Sigmoid colon (tissue), 7 donors: ENCODE data around the gene DUSP7. TPM values are rescaled to one million over a fixed set of nuclear protein-coding genes. Genes with fewer than 3 reads are reported as not detected.

Source experiments
- DNase-seq: peaks from one replicate; pipeline ENCODE4 v3.0.0-alpha.2; 2019
- H3K27ac ChIP-seq, 4 donors: fragments of 200-600 bp; sonication (generic); one replicate each; pipeline ENCODE4 v1.5.1; 2016 to 2019; ENCODE audit warnings: mild to moderate bottlenecking in 1 of 4
- H3K27me3 ChIP-seq, 3 donors: fragments of 200-600 bp; sonication (generic); one replicate each; pipeline ENCODE4 v1.5.1; 2019; ENCODE audit warnings: mild to moderate bottlenecking in 1 of 3
- H3K36me3 ChIP-seq, 4 donors: fragments of 200-600 bp; sonication (generic); one replicate each; pipeline ENCODE4 v1.5.1; 2016 to 2019
- H3K4me1 ChIP-seq, 4 donors: fragments of 200-600 bp; sonication (generic); one replicate each; pipeline ENCODE4 v1.5.1; 2017 to 2019
- H3K4me3 ChIP-seq, 4 donors: fragments of 200-600 bp; sonication (generic); one replicate each; pipeline ENCODE4 v1.5.1; 2017 to 2019; ENCODE audit warnings: mild to moderate bottlenecking in 2 of 4, moderate library complexity in 1 of 4
- H3K9me3 ChIP-seq, 4 donors: fragments of 200-600 bp in 3 of 4; sonication (generic) in 3 of 4; one replicate each; pipeline versions ENCODE4 v1.5.1 to v1.6.1; 2013 to 2019
- CTCF ChIP-seq, 4 experiments: fragments of 450-650 bp in 3 of 4; fragments of 200-600 bp in 1 of 4; IDR thresholded peaks; one replicate each; pipeline ENCODE4 v1.5.1; 2016 to 2019; ENCODE audit warnings: antibody characterized with exemption in 4 of 4, mild to moderate bottlenecking in 3 of 4, moderate library complexity in 2 of 4
- EP300 ChIP-seq, 4 donors: sonication (generic); formaldehyde crosslinking; IDR thresholded peaks; one replicate each; pipeline ENCODE4 v1.6.1; 2017; ENCODE audit warnings: antibody characterized with exemption in 4 of 4
- POLR2A ChIP-seq, 2 donors: fragments of 450-650 bp; IDR thresholded peaks; one replicate each; pipeline ENCODE4 v1.6.1; 2016; ENCODE audit warnings: antibody characterized with exemption in 2 of 2, mild to moderate bottlenecking in 2 of 2, moderate library complexity in 2 of 2
- POLR2AphosphoS5 ChIP-seq, 4 donors: sonication (generic); formaldehyde crosslinking; IDR thresholded peaks; one replicate each; pipeline ENCODE4 v1.6.1; 2017; ENCODE audit warnings: antibody characterized with exemption in 4 of 4
- WGBS, 2 donors: extraction: QIAGEN DNeasy Blood & Tissue Kit; methylation state at CpG; one replicate each; pipeline ENCODE4 v1.1.7; 2013; 5-methylcytosine and 5-hydroxymethylcytosine counted together
- intact Hi-C: fragments of 100-400 bp; cut with DNase I; formaldehyde crosslinking; loops from one replicate; pipeline ENCODE4 v1.15.1; 2023
- polyA plus RNA-seq, 3 donors: library from polyadenylated mRNA; stranded (reverse); fragments of 200-250 nt; gene quantifications; one replicate each; pipeline ENCODE4 v1.2.3, GENCODE V29; 2013
- total RNA-seq, 4 donors: library from RNA; depleted of rRNA; stranded (reverse); fragments of >200 nt; gene quantifications; one replicate each; pipeline ENCODE4 v1.1.0, GENCODE V29; 2016
- donor health status: healthy with polysubstance abuse.
- donor health status: Bipolar disorder and iron deficiency.
- donor health status: healthy.

Gene DUSP7
- total and polyA plus RNA-seq, 7 donors = 3.0 to 7.6 (median 6.8) TPM

- TF ChIP-seq POLR2A (IDR thresholded peaks at IDR 0.05) (no peak), CTCF (IDR thresholded peaks at IDR 0.05) (no peak)
- H3K27me3 ChIP-seq = no peaks in the 10 kb centered on the region
- H3K4me1 ChIP-seq = peaks cover 0 to 23% (median 19%) of the 10 kb centered on the region in 4 donors
- DNase-seq = no peak
- intact Hi-C loops = no loop called here
- no peaks in the 10 kb centered on the region for H3K36me3 ChIP-seq
- 80 to 85% methylated on average over 20 of the region's 20 CpGs for WGBS, 2 donors
- no peak overlapping the region for H3K4me3 ChIP-seq
- H3K27ac ChIP-seq = peak overlapping the region in 3 of 4 donors; percentile 21 to 76 (median 44)
- no peaks in the 10 kb centered on the region for H3K9me3 ChIP-seq
Measured at GRCh38 chr3:52022323-52023100, 33.9 kb downstream of the DUSP7 start.

GRCh38 chr3:52021489-52022268 is 34.7 kb downstream of the DUSP7 start:
- Histone ChIP-seq H3K27ac (peak overlapping the region in 3 of 4 donors; percentile 21 to 76 (median 44)), H3K4me1 (peaks cover 0 to 23% (median 19%) of the 10 kb centered on the region in 4 donors), H3K9me3 (no peaks in the 10 kb centered on the region), H3K27me3 (no peaks in the 10 kb centered on the region), H3K36me3 (no peaks in the 10 kb centered on the region), H3K4me3 (no peak overlapping the region)
- 71 to 81% methylated on average over 10 of the region's 10 CpGs for WGBS, 2 donors
- intact Hi-C loops = no loop called here
- TF ChIP-seq EP300 (IDR thresholded peaks at IDR 0.05) = no peak
- TF ChIP-seq POLR2A (IDR thresholded peaks at IDR 0.05) = no peak
- no peak for TF ChIP-seq CTCF (IDR thresholded peaks at IDR 0.05)
- no peak for TF ChIP-seq POLR2AphosphoS5 (IDR thresholded peaks at IDR 0.05)
- DNase-seq = no peak

GRCh38 chr3:52020796-52021195 is 35.6 kb downstream of the DUSP7 start:
- H3K4me3 ChIP-seq = no peak overlapping the region
- no peaks in the 10 kb centered on the region for H3K9me3 ChIP-seq
- no peaks in the 10 kb centered on the region for H3K36me3 ChIP-seq
- TF ChIP-seq POLR2AphosphoS5 (IDR thresholded peaks at IDR 0.05) (no peak), POLR2A (IDR thresholded peaks at IDR 0.05) (no peak), EP300 (IDR thresholded peaks at IDR 0.05) (no peak), CTCF (IDR thresholded peaks at IDR 0.05) (no peak)
- peak overlapping the region in 1 of 4 donors; percentile 76 for H3K27ac ChIP-seq
- H3K27me3 ChIP-seq = no peaks in the 10 kb centered on the region
- WGBS, 2 donors = 92 to 94% methylated on average over 7 of the region's 7 CpGs
- intact Hi-C loops = no loop called here
- H3K4me1 ChIP-seq = peaks cover 0 to 23% (median 19%) of the 10 kb centered on the region in 4 donors
- no peak for DNase-seq

GRCh38 chr3:52019352-52020080 is 36.9 kb downstream of the DUSP7 start:
- H3K4me1 ChIP-seq = peaks cover 0 to 23% (median 19%) of the 10 kb centered on the region in 4 donors
- H3K4me3 ChIP-seq = no peak overlapping the region
- H3K9me3 ChIP-seq = no peaks in the 10 kb centered on the region
- H3K27ac ChIP-seq = peak overlapping the region in 3 of 4 donors; percentile 17 to 76 (median 34)
- no peaks in the 10 kb centered on the region for H3K36me3 ChIP-seq
- TF ChIP-seq CTCF (IDR thresholded peaks at IDR 0.05) (no peak), POLR2A (IDR thresholded peaks at IDR 0.05) (no peak), POLR2AphosphoS5 (IDR thresholded peaks at IDR 0.05) (no peak), EP300 (IDR thresholded peaks at IDR 0.05) (no peak)
- H3K27me3 ChIP-seq = no peaks in the 10 kb centered on the region
- WGBS, 2 donors = 82 to 87% methylated on average over 17 of the region's 17 CpGs
- intact Hi-C loops = no loop called here
- no peak for DNase-seq
